HT1080 (cell line): ENCODE results near the gene BDH2. TPM values are rescaled to one million over a fixed set of nuclear protein-coding genes. Genes with fewer than 3 reads are reported as not detected.
A peak's percentile ranks its signal among the peaks of the same experiment; 100 is the strongest.

ENCODE experiments used
- DNase-seq: peaks from one replicate; pipeline ENCODE4 v3.0.0-alpha.2; 2015; ENCODE audit warnings: low read depth
- polyA plus RNA-seq, 2 experiments: library from polyadenylated mRNA; depleted of rRNA; stranded (reverse); fragments of >200 nt; gene quantifications; 2 replicates each; pipeline ENCODE4 v1.2.3, GENCODE V29; 2015
- total RNA-seq: library from RNA; depleted of rRNA; stranded (reverse); fragments of >200 nt; shearing (Covaris generic); gene quantifications from 2 replicates; pipeline ENCODE4 v1.2.3, GENCODE V29; 2014; rRNA removed

BDH2 gene
- total RNA-seq: 22.7 and 23.4 TPM in 2 replicates
- polyA plus RNA-seq (2015; cell fraction: cytosol; rRNA removed): 18.2 and 21.7 TPM in 2 replicates
- polyA plus RNA-seq (2015; cell fraction: nucleus; rRNA removed): 32.6 and 36.3 TPM in 2 replicates

GRCh38 chr4:103099691-103100392 lies at the start of gene BDH2:
TSS of gene BDH2 (minus strand) at chr4:103099834. CDS start at chr4:103096254, 3,580 bp downstream.
- DNase-seq: peak; percentile 89

DNA sequence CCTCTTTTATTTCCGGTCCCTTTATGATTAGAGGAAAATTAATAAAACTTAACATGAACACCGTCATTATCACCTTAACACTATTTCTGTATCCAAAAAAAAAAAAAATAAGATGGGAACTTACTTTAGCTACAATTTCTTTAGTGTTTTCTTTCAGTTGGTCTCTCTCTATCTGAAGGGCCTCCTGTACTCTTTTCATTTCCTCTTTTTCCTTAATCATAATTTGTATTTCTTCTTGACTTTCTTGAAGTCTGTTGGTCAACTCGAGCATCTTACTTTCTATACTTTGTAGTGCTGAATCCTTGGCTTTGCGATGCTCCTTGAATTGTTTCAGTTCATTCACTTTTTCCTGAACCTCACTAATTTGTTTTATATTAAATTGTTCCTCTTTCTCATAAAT lies 45.3 kb upstream of the BDH2 start:
- no peak for DNase-seq

DNA sequence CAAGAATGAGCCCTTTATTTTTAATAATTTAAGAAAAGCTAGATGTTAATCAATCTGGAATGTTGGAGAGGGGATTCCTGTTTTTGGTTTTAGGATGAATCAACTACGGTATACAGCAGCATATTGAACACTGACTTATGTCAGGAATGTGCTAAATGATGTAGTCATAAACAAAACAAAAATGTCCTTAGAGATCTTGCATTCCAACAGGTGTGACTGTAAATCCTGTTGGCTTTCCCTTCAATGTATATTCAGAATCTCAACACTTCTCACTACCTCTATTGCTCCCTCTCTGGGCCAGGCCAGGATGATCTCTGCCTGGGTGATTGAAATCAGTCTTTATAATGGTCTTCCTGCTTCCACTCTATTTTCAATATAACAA lies 37.8 kb upstream of the BDH2 start:
- DNase-seq: peak; percentile 82

GRCh38 chr4:103136671-103137445 lies 37.2 kb upstream of the BDH2 start:
- no peak for DNase-seq

DNA sequence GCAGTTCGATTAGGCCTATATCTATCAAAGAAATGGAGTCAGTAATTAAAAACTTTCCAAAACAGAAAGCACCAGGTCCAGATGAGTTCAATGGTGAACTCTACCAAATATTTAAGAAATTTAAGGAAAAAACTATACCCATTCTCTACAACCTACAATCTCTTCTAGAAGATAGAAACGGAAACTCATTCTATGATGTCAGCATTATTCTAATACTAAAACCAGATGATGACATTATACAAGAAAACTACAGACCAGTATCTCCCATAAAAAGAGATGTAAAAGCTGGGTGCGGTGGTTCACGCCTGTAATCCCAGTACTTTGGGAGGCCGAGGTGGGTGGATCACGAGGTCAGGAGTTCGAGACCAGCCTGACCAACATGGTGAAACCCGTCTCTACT lies 29.5 kb upstream of the BDH2 start:
- no peak for DNase-seq

GRCh38 chr4:103126126-103126525 lies 26.5 kb upstream of the BDH2 start:
- no peak for DNase-seq

DNA sequence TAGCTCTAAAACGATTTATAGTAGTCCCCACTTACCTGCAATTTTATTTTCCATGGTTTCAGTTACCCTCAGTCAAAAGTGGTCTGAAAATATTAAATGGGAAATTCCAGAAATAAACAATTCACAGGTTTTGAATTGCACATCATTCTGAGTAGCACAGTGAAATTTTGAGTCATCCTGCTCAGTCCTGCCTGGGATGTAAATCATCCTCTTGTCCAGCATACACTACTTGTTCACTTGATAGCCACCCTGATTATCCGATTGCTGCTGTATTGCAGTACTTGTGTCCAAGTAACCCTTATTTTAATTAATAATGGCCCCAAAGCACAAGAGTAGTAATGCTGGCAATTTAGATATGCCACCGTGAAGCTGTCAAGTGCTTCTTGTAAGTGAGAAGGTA lies 23.5 kb upstream of the BDH2 start:
- no peak for DNase-seq

GRCh38 chr4:103118166-103118565 lies 18.5 kb upstream of the BDH2 start:
- no peak for DNase-seq

- no peak for DNase-seq
These were observed 12.0 kb upstream of the BDH2 start for GRCh38 chr4:103111598-103111997.

- no peak for DNase-seq
These were observed 8.9 kb upstream of the BDH2 start for GRCh38 chr4:103108542-103108941.

DNA sequence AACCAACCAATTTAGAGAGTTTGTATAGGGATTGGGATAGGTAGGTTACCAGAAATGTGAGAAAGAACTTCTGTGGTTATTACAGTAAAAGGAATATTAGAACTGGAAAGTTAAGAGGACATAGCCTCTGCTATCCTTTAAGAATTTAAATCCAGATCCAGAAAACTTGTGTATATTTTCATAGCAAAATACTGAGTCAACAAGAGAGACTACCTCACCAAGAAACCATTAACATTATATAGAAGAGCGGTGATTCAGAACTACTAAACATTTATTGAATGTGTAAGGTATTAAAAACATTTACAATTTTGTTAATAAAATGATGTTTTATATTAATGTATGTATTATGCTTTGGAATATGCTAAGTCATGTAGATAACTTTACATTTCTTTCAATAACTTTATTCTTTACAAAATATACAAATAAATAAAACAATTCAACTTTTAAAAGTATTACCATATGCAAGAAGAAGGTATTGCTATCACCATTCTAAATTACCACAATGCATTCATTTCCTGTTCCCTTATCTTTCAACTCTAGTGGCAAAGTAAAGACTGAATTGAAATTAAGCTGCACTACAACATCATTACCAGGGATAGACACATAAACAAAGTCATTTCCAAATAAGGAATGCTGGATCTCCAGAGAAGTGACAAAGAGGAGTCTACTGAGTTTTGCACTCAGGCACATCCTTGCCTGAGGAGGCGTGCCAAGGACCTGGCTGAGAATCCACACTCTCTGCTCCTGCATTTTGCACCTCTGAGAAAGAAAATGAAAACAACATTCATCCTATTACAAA lies 6.1 kb upstream of the BDH2 start:
- DNase-seq: no peak

DNA sequence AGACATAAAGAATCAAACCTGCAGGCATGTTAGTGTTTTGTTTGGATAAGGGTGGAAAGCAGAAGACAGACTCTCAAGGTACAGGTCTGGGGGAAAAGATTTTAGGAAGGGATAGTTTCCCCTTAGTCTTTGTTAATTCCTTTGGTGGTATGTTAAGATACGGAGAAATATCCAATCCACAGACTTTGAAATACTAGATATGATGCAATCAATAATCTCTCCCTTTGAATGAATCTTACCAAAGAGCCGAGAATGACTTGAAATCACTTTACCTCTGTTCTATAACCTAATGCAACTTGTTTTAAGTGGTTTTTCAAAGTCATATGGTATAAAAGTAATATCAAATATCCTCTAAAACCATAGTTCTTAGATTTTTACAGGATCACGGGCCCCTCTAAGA lies 5.3 kb upstream of the BDH2 start:
- DNase-seq: no peak

DNA sequence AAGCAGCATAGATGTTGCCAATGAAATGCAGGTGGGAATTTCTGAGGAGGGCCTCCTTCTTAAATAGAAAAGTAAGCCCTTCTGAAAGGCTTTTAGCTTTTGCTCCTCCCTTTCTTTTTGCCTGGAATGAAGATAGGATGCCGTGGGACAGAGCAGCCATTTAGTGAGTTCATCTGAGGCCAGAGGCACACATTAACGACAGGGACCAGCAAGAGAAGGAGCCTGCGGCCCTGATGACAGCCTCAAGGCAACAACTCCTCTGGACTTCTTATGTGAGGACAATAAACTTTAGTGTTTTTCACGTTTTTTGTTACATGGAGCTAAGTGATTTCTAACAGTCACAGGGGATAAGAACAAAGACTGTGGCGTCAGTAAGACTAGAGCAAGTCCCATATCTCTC lies 1.1 kb upstream of the BDH2 start:
- no peak for DNase-seq

GRCh38 chr4:103098756-103099440 lies 736 bp downstream of the BDH2 start:
- no peak for DNase-seq

- DNase-seq: no peak
These were observed 1.3 kb downstream of the BDH2 start for GRCh38 chr4:103098341-103098740.

- no peak for DNase-seq
These were observed 2.5 kb downstream of the BDH2 start for GRCh38 chr4:103097112-103097511.

DNA sequence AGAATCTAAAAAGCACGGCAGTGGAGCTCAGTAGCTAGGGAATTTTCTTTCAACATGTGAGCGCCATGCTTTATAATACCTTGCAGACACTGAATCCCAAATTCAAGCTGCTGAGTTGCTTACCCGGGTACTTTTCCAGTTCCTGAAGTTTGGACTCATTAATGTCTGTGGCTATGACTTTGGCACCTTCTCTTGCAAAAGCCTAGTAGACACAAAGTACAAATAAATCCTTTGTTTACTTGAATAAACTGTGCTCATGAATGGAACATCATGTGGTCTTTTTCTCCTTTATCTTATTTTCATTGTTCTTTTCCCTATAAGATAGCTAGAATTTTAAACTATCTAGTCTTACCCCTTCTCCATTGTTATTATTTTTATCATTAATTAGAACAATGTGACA lies 4.6 kb downstream of the BDH2 start:
- no peak for DNase-seq

DNA sequence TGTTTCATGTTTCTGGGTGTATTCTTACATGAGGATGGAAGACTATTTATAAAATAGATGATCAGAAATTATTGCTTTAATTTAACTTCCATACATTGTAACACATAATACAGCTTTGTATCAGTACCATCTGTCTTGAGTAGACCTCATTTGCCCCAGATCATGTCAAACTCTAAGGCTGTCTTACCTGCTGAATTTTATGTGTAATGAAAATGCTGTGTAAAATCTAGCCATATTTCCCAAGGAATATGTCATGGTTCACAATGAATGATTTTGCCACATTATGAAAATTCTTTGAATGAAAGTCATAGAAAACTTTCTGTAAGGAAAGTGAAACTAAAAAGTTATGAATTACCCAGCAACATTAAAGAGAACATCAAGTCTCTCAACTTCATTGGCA lies 7.4 kb downstream of the BDH2 start:
- DNase-seq: no peak

- peak; percentile 68 for DNase-seq
These were observed 7.9 kb downstream of the BDH2 start for GRCh38 chr4:103091601-103092223.

DNA sequence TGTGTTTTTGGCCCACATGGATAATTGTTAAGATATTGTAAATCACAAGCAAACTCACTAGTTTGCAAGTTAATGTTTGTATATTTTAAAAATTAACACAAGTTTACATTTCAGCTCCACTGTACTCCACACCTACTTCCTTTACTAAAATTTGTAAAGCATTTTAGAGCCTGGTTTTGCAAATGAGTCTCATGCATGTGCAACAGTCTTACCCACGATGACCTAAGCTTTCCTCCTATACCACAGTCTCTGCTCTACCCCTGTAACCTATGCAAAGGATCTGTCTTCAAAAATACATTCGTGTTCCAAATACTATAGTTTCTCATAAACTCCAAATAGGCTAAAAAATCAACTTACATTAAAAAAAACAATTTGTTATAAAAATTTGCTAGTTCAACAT lies 10.2 kb downstream of the BDH2 start:
- no peak for DNase-seq

GRCh38 chr4:103086551-103086950 lies 13.1 kb downstream of the BDH2 start:
- DNase-seq: no peak
